K562 (cell line): Measurements from ENCODE around the gene CNKSR3. TPM values are rescaled to one million over a fixed set of nuclear protein-coding genes. Genes with fewer than 3 reads are reported as not detected.
A peak's percentile ranks its signal among the peaks of the same experiment; 100 is the strongest.

Source experiments
- ATAC-seq: fragments of 200-7000 bp; cut with Tn5 transposase; 3 replicates; pipeline ENCODE4 v1.9.1; 2020; ENCODE audit warnings: moderate library complexity
- BruUV-seq: library from RNA; stranded (reverse); fragments of 400-500 nt; replicated peaks from 2 replicates; lab custom pipeline; 2021; lab: Mats Ljungman, UMichigan
- CTCF ChIA-PET: fragments of 300-600 bp; formaldehyde crosslinking; extraction: SDS; loops from one replicate; lab custom pipeline; 2021; ENCODE audit warnings: low intra/inter-chr PET ratio; lab: Yijun Ruan, JAX
- POLR2A ChIA-PET: fragments of 300-600, 350-650 bp; sonication (Branson Sonifier 250); formaldehyde crosslinking; extraction: SDS; loops from one replicate; lab custom pipeline; 2021; ENCODE audit warnings: antibody characterized with exemption, inconsistent platforms; lab: Yijun Ruan, JAX
- DNase-seq, 4 experiments: peaks; one replicate each; pipeline versions ENCODE4 v3.0.0 to v3.0.0-alpha.2; 2011 to 2018; ENCODE audit warnings: low spot score in 3 of 4, mixed read lengths in 3 of 4; ENCODE audit errors: extremely low read depth in 1 of 4
- FAIRE-seq: peaks from 2 replicates; lab custom pipeline; 2011; peaks lifted over from hg19 to GRCh38; lab: Jason Lieb, UNC
- H2AFZ ChIP-seq: 2 replicates; pipeline ENCODE4 v1.6.0; 2011; ENCODE audit warnings: low read depth, low read length, control low read depth, inconsistent platforms
- H3K27ac ChIP-seq: fragments of 200-600 bp; 3 replicates; pipeline ENCODE4 v1.8.0; 2011; ENCODE audit warnings: low read depth, mild to moderate bottlenecking, control low read depth, inconsistent platforms, low read length, moderate library complexity, mixed read lengths; ENCODE audit errors: extremely low read depth
- H3K27me3 ChIP-seq, 2 experiments: fragments of 300-600 bp in 1 of 2; 2 replicates in 1 of 2; 3 replicates in 1 of 2; pipeline versions ENCODE4 v1.6.0 to v1.8.0; 2011; ENCODE audit warnings: inconsistent platforms in 2 of 2, low read length in 2 of 2, mild to moderate bottlenecking in 1 of 2, mixed read lengths in 1 of 2, moderate library complexity in 1 of 2; ENCODE audit not compliant: control insufficient read depth in 2 of 2, insufficient read depth in 2 of 2
- H3K36me3 ChIP-seq: fragments of 300-600 bp; 3 replicates; pipeline ENCODE4 v1.8.0; 2011; ENCODE audit warnings: mild to moderate bottlenecking, low read length, inconsistent platforms; ENCODE audit not compliant: control insufficient read depth, insufficient read depth
- H3K4me1 ChIP-seq, 2 experiments: fragments of 200-600 bp in 1 of 2; replicated peaks in 1 of 2; 2 replicates in 1 of 2; 3 replicates in 1 of 2; pipeline versions ENCODE4 v1.5.1 to v1.8.0; 2011; ENCODE audit warnings: inconsistent platforms in 2 of 2, low read length in 2 of 2, mild to moderate bottlenecking in 1 of 2, mixed read lengths in 1 of 2, moderate library complexity in 1 of 2; ENCODE audit not compliant: control insufficient read depth in 2 of 2, insufficient read depth in 2 of 2
- H3K4me2 ChIP-seq: 2 replicates; pipeline ENCODE4 v1.6.1; 2011; ENCODE audit warnings: low read length, control low read depth, inconsistent platforms, mixed read lengths; ENCODE audit not compliant: insufficient read depth
- H3K4me3 ChIP-seq: fragments of 200-600 bp; sonication (generic), shearing (Covaris generic); 2 replicates; pipeline ENCODE4 v1.5.1; 2016; ENCODE audit warnings: control low read depth, inconsistent platforms
- H3K79me2 ChIP-seq: fragments of 200-600 bp; 3 replicates; pipeline ENCODE4 v1.8.0; 2011; ENCODE audit warnings: low read length, inconsistent platforms; ENCODE audit not compliant: control insufficient read depth, insufficient read depth
- H3K9ac ChIP-seq, 2 experiments: 2 replicates each; pipeline versions ENCODE4 v1.6.0 to v1.6.1; 2011; ENCODE audit warnings: low read depth in 2 of 2, low read length in 2 of 2, control low read depth in 1 of 2, inconsistent platforms in 1 of 2, mild to moderate bottlenecking in 1 of 2, mixed read lengths in 1 of 2; ENCODE audit not compliant: insufficient read depth in 1 of 2
- H3K9me1 ChIP-seq: one replicate; pipeline ENCODE4 v1.6.0; 2011; ENCODE audit warnings: inconsistent platforms, mild to moderate bottlenecking, low read length, moderate library complexity; ENCODE audit not compliant: control insufficient read depth, insufficient read depth
- H3K9me3 ChIP-seq: replicated peaks from 2 replicates; pipeline ENCODE4 v1.5.1; 2011; ENCODE audit warnings: low read depth, low read length, inconsistent platforms; ENCODE audit not compliant: control insufficient read depth, insufficient read depth
- H4K20me1 ChIP-seq: replicated peaks from 2 replicates; pipeline ENCODE4 v1.6.1; 2011; ENCODE audit warnings: low read length, inconsistent platforms, mixed read lengths; ENCODE audit not compliant: control insufficient read depth, insufficient read depth
- IRF9 ChIP-seq: fragments of 450-650 bp; IDR thresholded peaks from 2 replicates; pipeline ENCODE4 v1.6.1; 2016; ENCODE audit warnings: missing biosample characterization, missing genetic modification characterization
- TFE3 ChIP-seq: fragments of 450-650 bp; formaldehyde crosslinking; IDR thresholded peaks from 2 replicates; pipeline ENCODE4 v1.4.0; 2020; ENCODE audit warnings: mild to moderate bottlenecking, mixed read lengths
- WGBS: fragments of 100-300 bp; shearing (Covaris generic); methylation state at CpG from one replicate; pipeline ENCODE4 v1.1.6; 2016; ENCODE audit warnings: low coverage, mixed read lengths; ENCODE audit not compliant: insufficient coverage; ENCODE audit errors: missing lambda C conversion rate; 5-methylcytosine and 5-hydroxymethylcytosine counted together
- in situ Hi-C: fragments of 300-500 bp; cut with MboI; formaldehyde crosslinking; loops from 4 replicates; pipeline ENCODE4 v1.15.0; 2018; ENCODE audit warnings: inconsistent platforms, mixed read lengths
- intact Hi-C: fragments of 100-400 bp; cut with micrococcal nuclease; formaldehyde crosslinking; loops from 2 replicates; pipeline ENCODE4 v1.14.2; 2022
- polyA plus RNA-seq, 8 experiments: library from polyadenylated mRNA; depleted of rRNA in 4 of 8; stranded (reverse) in 5 of 8; unstranded in 3 of 8; fragments of >200 nt; fragmentation: Nextera tagmentation in 2 of 8; fragmentation: Illumina TruSeq in 1 of 8; extraction: Ambion mirVana in 2 of 8; extraction: Trizol in 1 of 8; gene quantifications; 2 replicates each; pipeline versions ENCODE4 v1.2.1 to v1.2.3, GENCODE V29; 2011 to 2014; ENCODE audit warnings: inconsistent platforms in 1 of 8, missing spikeins in 1 of 8
- total RNA-seq, 7 experiments: library from RNA; depleted of rRNA in 6 of 7; stranded (reverse); fragments of >200 nt in 6 of 7; fragmentation: Illumina TruSeq in 2 of 7; extraction: Trizol in 2 of 7; gene quantifications; 2 replicates each; pipeline versions ENCODE4 v1.2.1 to v1.2.3, GENCODE V29; 2011 to 2021; ENCODE audit warnings: low replicate concordance in 1 of 7

Gene CNKSR3
- total and polyA plus RNA-seq, 9 of the 15 experiments (the other 6 are each of a cell fraction or from before 2014, with no cell fraction given), result 4.5 to 29.6 (median 9.5) TPM

GRCh38 chr6:154536999-154537398 is 26.5 kb upstream of the CNKSR3 start:
- H3K36me3 ChIP-seq, result no peaks in the 10 kb centered on the region
- WGBS, result 29% methylated on average over 3 of the region's 3 CpGs
- H3K9ac ChIP-seq, result no peak overlapping the region
- no peaks in the 10 kb centered on the region for H3K27me3 ChIP-seq
- DNase-seq, result no peak
- peak overlapping the region; percentile 63 for H2AFZ ChIP-seq
- H4K20me1 ChIP-seq, result no peaks in the 10 kb centered on the region
- CTCF ChIA-PET, result no interaction called here
- FAIRE-seq, result no peak
- no TSS peak for BruUV-seq
- no peaks in the 10 kb centered on the region for H3K79me2 ChIP-seq
- no peaks in the 10 kb centered on the region for H3K9me1 ChIP-seq
- in situ Hi-C loops, result no loop called here
- H3K27ac ChIP-seq, result no peak overlapping the region
- ATAC-seq, result peak; percentile 67
- peak; percentile 40; the same call in 1 of the 2 replicates for TF ChIP-seq TFE3 (CRISPR knock-in tag)
- TF ChIP-seq IRF9 (tag), result no peak
- TF ChIP-seq, all 486 proteins: peak for 1
- Histone ChIP-seq H3K4me2 (no peak overlapping the region), H3K4me3 (no peak overlapping the region), H3K9me3 (no peaks in the 10 kb centered on the region), H3K4me1 (peaks cover 7 to 10% of the 10 kb centered on the region in 2 experiments; a peak in 3 of 5 replicates)
- intact Hi-C loops, result no loop called here
- POLR2A ChIA-PET, result interaction anchor here (1.0 kb wide), 1 partner anchor 23 kb away, joined by 5 read pairs; no protein-coding TSS in a partner anchor
